Measurements from ENCODE around the gene PLXDC2. TPM values are rescaled to one million over a fixed set of nuclear protein-coding genes. Genes with fewer than 3 reads are reported as not detected.

PLXDC2 gene
- total RNA-seq, 1 donor from 2014 or later: 143 TPM

GRCh38 chr10:19874190-19874589 lies 58.0 kb downstream of the PLXDC2 start:
- Histone ChIP-seq H3K27ac (no peak overlapping the region), H3K27me3 (ENCODE audit: low read depth) (no peaks in the 10 kb centered on the region), H3K9me3 (no peaks in the 10 kb centered on the region), H3K4me1 (peaks cover 22% of the 10 kb centered on the region), H3K36me3 (no peaks in the 10 kb centered on the region), H3K4me3 (no peak overlapping the region)
- no peak for TF ChIP-seq CTCF (IDR thresholded peaks at IDR 0.05)
- ATAC-seq: no peak
- intact Hi-C loops (cut with DNase I): no loop called here
- no peak for DNase-seq

GRCh38 chr10:19874791-19875190 lies 58.6 kb downstream of the PLXDC2 start:
- Histone ChIP-seq H3K36me3 (no peaks in the 10 kb centered on the region), H3K9me3 (no peaks in the 10 kb centered on the region), H3K4me3 (no peak overlapping the region), H3K4me1 (peaks cover 22% of the 10 kb centered on the region), H3K27me3 (ENCODE audit: low read depth) (no peaks in the 10 kb centered on the region), H3K27ac (no peak overlapping the region)
- no peak for TF ChIP-seq CTCF (IDR thresholded peaks at IDR 0.05)
- DNase-seq: no peak
- intact Hi-C loops (cut with DNase I): no loop called here
- no peak for ATAC-seq

GRCh38 chr10:19876570-19876969 lies 60.3 kb downstream of the PLXDC2 start:
- intact Hi-C loops (cut with DNase I): no loop called here
- H3K9me3 ChIP-seq: no peaks in the 10 kb centered on the region
- TF ChIP-seq CTCF (IDR thresholded peaks at IDR 0.05): no peak
- no peaks in the 10 kb centered on the region for H3K36me3 ChIP-seq
- no peak for ATAC-seq
- peaks cover 22% of the 10 kb centered on the region for H3K4me1 ChIP-seq
- H3K27ac ChIP-seq: no peak overlapping the region
- DNase-seq: no peak
- no peaks in the 10 kb centered on the region for H3K27me3 ChIP-seq (ENCODE audit: low read depth)
- no peak overlapping the region for H3K4me3 ChIP-seq

- no peak for ATAC-seq
These were observed 61.4 kb downstream of the PLXDC2 start for GRCh38 chr10:19877466-19878255.

GRCh38 chr10:19882621-19883020 lies 66.4 kb downstream of the PLXDC2 start:
- TF ChIP-seq CTCF (IDR thresholded peaks at IDR 0.05): no peak
- DNase-seq (no peak), ATAC-seq (no peak)
- H3K27ac ChIP-seq: no peak overlapping the region
- H3K36me3 ChIP-seq: no peaks in the 10 kb centered on the region
- peaks cover under 1% of the 10 kb centered on the region for H3K4me1 ChIP-seq
- H3K9me3 ChIP-seq: no peaks in the 10 kb centered on the region
- intact Hi-C loops (cut with DNase I): no loop called here
- H3K27me3 ChIP-seq (ENCODE audit: low read depth): no peaks in the 10 kb centered on the region
- H3K4me3 ChIP-seq: no peak overlapping the region

More at GRCh38 chr10:19877466-19878255, 61.4 kb downstream of the PLXDC2 start:
- no peaks in the 10 kb centered on the region for H3K9me3 ChIP-seq
- H3K27ac ChIP-seq: no peak overlapping the region
- no peaks in the 10 kb centered on the region for H3K36me3 ChIP-seq
- H3K4me3 ChIP-seq: no peak overlapping the region
- peaks cover 22% of the 10 kb centered on the region for H3K4me1 ChIP-seq
- DNase-seq: no peak
- no peak for TF ChIP-seq CTCF (IDR thresholded peaks at IDR 0.05)
- intact Hi-C loops (cut with DNase I): no loop called here
- H3K27me3 ChIP-seq (ENCODE audit: low read depth): no peaks in the 10 kb centered on the region

Data from lower lobe of right lung (tissue), 2 donors.